Measurements from ENCODE around the gene MARVELD1. TPM values are rescaled to one million over a fixed set of nuclear protein-coding genes. Genes with fewer than 3 reads are reported as not detected.

The MARVELD1 gene
- 3.6 and 4.7 TPM in 2 replicates for total RNA-seq

- Histone ChIP-seq H3K36me3 (ENCODE audit: control insufficient read depth, insufficient read depth, low read length) (peaks cover 5% of the 10 kb centered on the region), H3K27me3 (ENCODE audit: control insufficient read depth, insufficient read depth, low read length) (no peaks in the 10 kb centered on the region), H3K4me3 (ENCODE audit: low read depth, low read length) (peak within 1 kb of the TSS; percentile 55)
- DNase-seq (ENCODE audit: low read depth) (peak; percentile 45), FAIRE-seq (no peak)
- no peak for TF ChIP-seq CTCF (IDR thresholded peaks at IDR 0.05; ENCODE audit: insufficient read depth, low read length, severe bottlenecking)
These were observed at the start of gene MARVELD1 for GRCh38 chr10:97713339-97713825. MARVELD1 (plus strand) TSS chr10:97713730; CDS start chr10:97713877, 147 bp downstream.

GRCh38 chr10:97664282-97664850 lies 49.2 kb upstream of the MARVELD1 start:
- FAIRE-seq (no peak), DNase-seq (ENCODE audit: low read depth) (no peak)
- no peak for TF ChIP-seq CTCF (IDR thresholded peaks at IDR 0.05; ENCODE audit: insufficient read depth, low read length, severe bottlenecking)
- peaks cover 18% of the 10 kb centered on the region for H3K36me3 ChIP-seq (ENCODE audit: control insufficient read depth, insufficient read depth, low read length)
- no peak overlapping the region for H3K4me3 ChIP-seq (ENCODE audit: low read depth, low read length)
- no peaks in the 10 kb centered on the region for H3K27me3 ChIP-seq (ENCODE audit: control insufficient read depth, insufficient read depth, low read length)

- Histone ChIP-seq H3K4me3 (ENCODE audit: low read depth, low read length) (no peak overlapping the region), H3K27me3 (ENCODE audit: control insufficient read depth, insufficient read depth, low read length) (no peaks in the 10 kb centered on the region), H3K36me3 (ENCODE audit: control insufficient read depth, insufficient read depth, low read length) (peaks cover 18% of the 10 kb centered on the region)
- TF ChIP-seq CTCF (IDR thresholded peaks at IDR 0.05; ENCODE audit: insufficient read depth, low read length, severe bottlenecking): no peak
- no peak for FAIRE-seq
- no peak for DNase-seq (ENCODE audit: low read depth)
These were observed 46.5 kb upstream of the MARVELD1 start for GRCh38 chr10:97666992-97667391.

GRCh38 chr10:97667463-97667862 lies 46.1 kb upstream of the MARVELD1 start:
- no peak for DNase-seq (ENCODE audit: low read depth)
- H3K4me3 ChIP-seq (ENCODE audit: low read depth, low read length): no peak overlapping the region
- no peak for FAIRE-seq
- TF ChIP-seq CTCF (IDR thresholded peaks at IDR 0.05; ENCODE audit: insufficient read depth, low read length, severe bottlenecking): no peak
- H3K27me3 ChIP-seq (ENCODE audit: control insufficient read depth, insufficient read depth, low read length): no peaks in the 10 kb centered on the region
- H3K36me3 ChIP-seq (ENCODE audit: control insufficient read depth, insufficient read depth, low read length): peaks cover 16% of the 10 kb centered on the region

GRCh38 chr10:97669571-97669970 lies 44.0 kb upstream of the MARVELD1 start:
- FAIRE-seq (no peak), DNase-seq (ENCODE audit: low read depth) (no peak)
- TF ChIP-seq CTCF (IDR thresholded peaks at IDR 0.05; ENCODE audit: insufficient read depth, low read length, severe bottlenecking): no peak
- Histone ChIP-seq H3K4me3 (ENCODE audit: low read depth, low read length) (no peak overlapping the region), H3K27me3 (ENCODE audit: control insufficient read depth, insufficient read depth, low read length) (no peaks in the 10 kb centered on the region), H3K36me3 (ENCODE audit: control insufficient read depth, insufficient read depth, low read length) (peaks cover 22% of the 10 kb centered on the region)

Measured in bronchial epithelial cell (primary cell).